Right cardiac atrium (tissue), 5 donors: Measurements from ENCODE around the gene R3HDM2. TPM values are rescaled to one million over a fixed set of nuclear protein-coding genes. Genes with fewer than 3 reads are reported as not detected.
"Not testable (repeated sequence)": the region's sequence is repeated elsewhere in the genome, so short reads cannot be mapped to it uniquely, and the experiment has no call there.

Source experiments
- ATAC-seq, 2 donors: fragments of 200-7000 bp; cut with Tn5 transposase; one replicate each; pipeline versions ENCODE4 v1.8.0 to v1.9.1; 2020; ENCODE audit warnings: moderate library complexity in 2 of 2, mild to moderate bottlenecking in 1 of 2
- DNase-seq, 3 donors: peaks; one replicate each; pipeline ENCODE4 v3.0.0-alpha.2; 2020
- H3K27ac ChIP-seq: one replicate; pipeline ENCODE4 v1.5.1; 2013; ENCODE audit warnings: mild to moderate bottlenecking, low read length, control low read depth, moderate library complexity
- H3K27me3 ChIP-seq: one replicate; pipeline ENCODE4 v1.6.1; 2013; ENCODE audit not compliant: control insufficient read depth, insufficient read depth
- H3K4me1 ChIP-seq: one replicate; pipeline ENCODE4 v1.6.1; 2013; ENCODE audit warnings: low read length; ENCODE audit not compliant: control insufficient read depth, insufficient read depth
- H3K4me3 ChIP-seq: one replicate; pipeline ENCODE4 v1.5.1; 2013; ENCODE audit warnings: low read length, control low read depth
- H3K9me3 ChIP-seq: one replicate; pipeline ENCODE4 v1.6.1; 2013; ENCODE audit warnings: low read length; ENCODE audit not compliant: control insufficient read depth
- WGBS: extraction: QIAGEN DNeasy Blood & Tissue Kit; methylation state at CpG from one replicate; pipeline ENCODE4 v1.1.7; 2013; 5-methylcytosine and 5-hydroxymethylcytosine counted together
- intact Hi-C, 4 donors: fragments of 100-400 bp; cut with DNase I; formaldehyde crosslinking; loops; one replicate each; pipeline versions ENCODE4 v1.11.0 to v1.14.0; 2022 to 2023
- polyA plus RNA-seq: library from polyadenylated mRNA; stranded (reverse); fragments of 200-250 nt; gene quantifications from one replicate; pipeline ENCODE4 v1.2.3, GENCODE V29; 2013
- total RNA-seq, 4 donors: library from RNA; stranded (reverse); fragmentation: NEBNext Ultra II Directional; extraction: Animal tissue kit (Norgen Biotek cat#: 25700); gene quantifications; one replicate each; pipeline ENCODE4 v1.2.1, GENCODE V29; 2021
- donor health status: healthy with polysubstance abuse.
- donor health status: DM: no; HTN: yes; CAD: no.
- donor health status: DM: no; HTN: no; CAD: no.
- donor health status: DM: no; HTN: yes; CAD: no; lungs with severe emphysema.
- donor health status: DM: yes; HTN: yes; CAD: no.

R3HDM2 gene
- total and polyA plus RNA-seq, 5 donors, result 23.1 to 85.2 (median 73.8) TPM

- no peak overlapping the region for H3K4me3 ChIP-seq
- DNase-seq (peak in 2 of 3 donors; percentile 56 to 60), ATAC-seq (peak; percentile 82)
- no peaks in the 10 kb centered on the region for H3K27me3 ChIP-seq
- intact Hi-C loops, result no loop called here
- H3K9me3 ChIP-seq, result no peaks in the 10 kb centered on the region
- 22% methylated on average over 7 of the region's 7 CpGs for WGBS
- peaks cover 2% of the 10 kb centered on the region for H3K4me1 ChIP-seq
- H3K27ac ChIP-seq, result no peak overlapping the region
Measured at GRCh38 chr12:57342207-57342691, 88.6 kb downstream of the R3HDM2 start.

DNA sequence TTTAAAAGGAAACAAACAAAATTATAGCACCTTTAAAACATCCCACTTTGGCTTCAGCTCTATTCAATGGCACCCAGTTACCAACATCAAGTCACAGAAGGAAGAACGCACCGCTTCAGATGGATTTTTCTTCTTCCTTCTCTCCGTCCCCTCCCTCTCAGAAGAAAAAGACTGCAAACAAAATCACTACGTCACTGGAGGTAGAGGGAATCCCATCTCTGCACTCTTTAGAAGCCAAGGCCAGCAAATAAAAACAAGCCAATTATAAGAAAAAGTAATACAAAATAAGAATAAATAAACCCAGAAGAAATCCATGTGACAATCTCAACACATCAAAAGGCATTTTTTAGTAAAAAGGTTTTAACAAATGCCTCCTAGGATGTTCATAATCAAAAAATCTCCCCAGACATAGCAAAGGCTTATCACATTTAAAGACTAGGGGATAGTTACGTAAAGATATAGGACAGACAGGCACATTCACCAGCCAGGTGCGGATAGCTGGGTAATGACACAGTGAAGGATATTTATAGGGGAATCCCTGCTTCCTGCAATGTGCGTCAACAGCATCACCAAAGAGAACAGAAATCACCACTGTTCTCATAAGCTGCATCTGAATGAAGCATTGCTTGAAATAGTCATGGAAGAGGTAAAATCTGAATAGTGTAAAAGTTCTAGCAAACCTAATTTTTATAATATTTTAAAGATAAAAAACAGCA is 89.4 kb downstream of the R3HDM2 start:
- WGBS, result 44% methylated on average over 7 of the region's 7 CpGs
- intact Hi-C loops, result no loop called here
- no peaks in the 10 kb centered on the region for H3K9me3 ChIP-seq
- no peak overlapping the region for H3K4me3 ChIP-seq
- no peaks in the 10 kb centered on the region for H3K27me3 ChIP-seq
- H3K27ac ChIP-seq, result no peak overlapping the region
- DNase-seq (no peak), ATAC-seq (peak in 1 of 2 donors; percentile 55)
- peaks cover 2% of the 10 kb centered on the region for H3K4me1 ChIP-seq

- Histone ChIP-seq H3K27ac (no peak overlapping the region), H3K4me3 (no peak overlapping the region)
- peak; percentile 64 to 80 (median 69) for DNase-seq
Measured at GRCh38 chr12:57340104-57340503, 90.7 kb downstream of the R3HDM2 start.

DNA sequence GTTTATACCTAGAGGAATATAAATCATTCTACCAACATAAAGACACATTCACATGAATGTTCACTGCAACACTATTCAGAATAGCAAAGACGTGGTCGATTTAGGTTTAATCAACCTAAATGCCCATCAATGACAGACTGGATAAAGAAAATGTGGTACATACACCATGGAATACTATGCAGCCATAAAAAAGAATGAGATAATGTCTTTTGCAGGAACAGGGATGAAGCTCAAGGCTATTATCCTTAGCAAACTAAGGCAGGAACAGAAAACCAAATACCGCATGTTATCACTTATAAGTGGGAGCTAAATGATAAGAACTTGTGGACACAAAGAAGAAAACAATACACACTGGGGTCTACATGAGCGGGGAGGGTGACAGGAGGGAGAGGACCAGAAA is 94.5 kb downstream of the R3HDM2 start:
- H3K4me1 ChIP-seq, H3K4me3 ChIP-seq, H3K9me3 ChIP-seq, ATAC-seq, intact Hi-C loops, H3K27ac ChIP-seq, DNase-seq, H3K27me3 ChIP-seq: not testable (repeated sequence)
- 97% methylated on average over 4 of the region's 4 CpGs for WGBS

More at GRCh38 chr12:57340104-57340503, 90.7 kb downstream of the R3HDM2 start:
- intact Hi-C loops, result no loop called here
- WGBS, result 4% methylated on average over 3 of the region's 3 CpGs
- ATAC-seq, result peak; percentile 82 to 89
- H3K9me3 ChIP-seq, result no peaks in the 10 kb centered on the region
- H3K4me1 ChIP-seq, result peaks cover 2% of the 10 kb centered on the region
- H3K27me3 ChIP-seq, result no peaks in the 10 kb centered on the region

GRCh38 chr12:57334219-57334618 is 96.6 kb downstream of the R3HDM2 start:
- Histone ChIP-seq H3K4me1 (no peaks in the 10 kb centered on the region), H3K27ac (no peak overlapping the region), H3K9me3 (no peaks in the 10 kb centered on the region), H3K27me3 (no peaks in the 10 kb centered on the region), H3K4me3 (no peak overlapping the region)
- intact Hi-C loops, result no loop called here
- DNase-seq, result no peak
- no peak for ATAC-seq
- 92% methylated on average over 1 of the region's 1 CpG for WGBS

GRCh38 chr12:57332646-57333312 is 98.1 kb downstream of the R3HDM2 start:
- Histone ChIP-seq H3K27me3 (no peaks in the 10 kb centered on the region), H3K27ac (no peak overlapping the region), H3K4me3 (no peak overlapping the region), H3K4me1 (no peaks in the 10 kb centered on the region), H3K9me3 (no peaks in the 10 kb centered on the region)
- ATAC-seq, result no peak
- WGBS, result 85% methylated on average over 3 of the region's 3 CpGs
- no peak for DNase-seq
- intact Hi-C loops, result no loop called here

GRCh38 chr12:57330992-57331391 is 99.9 kb downstream of the R3HDM2 start:
- ATAC-seq (no peak), DNase-seq (no peak)
- H3K9me3 ChIP-seq, result no peaks in the 10 kb centered on the region
- 94% methylated on average over 5 of the region's 5 CpGs for WGBS
- H3K4me1 ChIP-seq, result no peaks in the 10 kb centered on the region
- no peak overlapping the region for H3K27ac ChIP-seq
- intact Hi-C loops, result no loop called here
- no peaks in the 10 kb centered on the region for H3K27me3 ChIP-seq
- no peak overlapping the region for H3K4me3 ChIP-seq

- DNase-seq (no peak), ATAC-seq (no peak)
- H3K9me3 ChIP-seq, result no peaks in the 10 kb centered on the region
- no peaks in the 10 kb centered on the region for H3K4me1 ChIP-seq
- no peak overlapping the region for H3K27ac ChIP-seq
- WGBS, result 90% methylated on average over 4 of the region's 4 CpGs
- no peaks in the 10 kb centered on the region for H3K27me3 ChIP-seq
- H3K4me3 ChIP-seq, result no peak overlapping the region
- intact Hi-C loops, result no loop called here
Measured at GRCh38 chr12:57329219-57329618, 101.6 kb downstream of the R3HDM2 start.

DNA sequence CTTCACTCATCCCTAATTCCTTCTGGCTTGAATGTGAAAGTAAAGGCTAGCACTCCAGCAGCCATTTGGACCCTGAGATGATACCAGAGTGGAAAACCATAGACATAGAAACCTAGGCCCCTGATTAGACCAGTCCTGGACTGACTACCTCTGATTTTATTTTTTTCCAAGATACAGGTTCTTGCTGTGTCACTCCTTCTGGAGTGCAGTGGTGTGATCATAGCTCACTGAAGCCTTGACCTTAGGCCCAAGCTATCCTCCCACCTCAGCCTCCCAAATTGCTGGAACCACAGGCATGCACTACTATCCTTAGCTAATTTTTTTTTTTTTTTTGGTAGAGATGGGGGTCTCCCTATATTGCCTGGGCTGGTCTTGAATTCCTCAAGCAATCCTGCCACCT is 105.4 kb downstream of the R3HDM2 start:
- H3K27ac ChIP-seq, result no peak overlapping the region
- H3K9me3 ChIP-seq, result no peaks in the 10 kb centered on the region
- no peaks in the 10 kb centered on the region for H3K27me3 ChIP-seq
- no peak for ATAC-seq
- DNase-seq, result no peak
- intact Hi-C loops, result no loop called here
- no peaks in the 10 kb centered on the region for H3K4me1 ChIP-seq
- H3K4me3 ChIP-seq, result no peak overlapping the region

GRCh38 chr12:57323416-57323815 is 107.4 kb downstream of the R3HDM2 start:
- no peak overlapping the region for H3K27ac ChIP-seq
- no peaks in the 10 kb centered on the region for H3K4me1 ChIP-seq
- DNase-seq (no peak), ATAC-seq (no peak)
- 78% methylated on average over 3 of the region's 3 CpGs for WGBS
- no peaks in the 10 kb centered on the region for H3K9me3 ChIP-seq
- H3K4me3 ChIP-seq, result no peak overlapping the region
- no peaks in the 10 kb centered on the region for H3K27me3 ChIP-seq
- intact Hi-C loops, result no loop called here

GRCh38 chr12:57320639-57321038 is 110.2 kb downstream of the R3HDM2 start:
- H3K27me3 ChIP-seq, result no peaks in the 10 kb centered on the region
- no peaks in the 10 kb centered on the region for H3K4me1 ChIP-seq
- H3K27ac ChIP-seq, result no peak overlapping the region
- DNase-seq (no peak), ATAC-seq (no peak)
- H3K4me3 ChIP-seq, result no peak overlapping the region
- H3K9me3 ChIP-seq, result no peaks in the 10 kb centered on the region
- 60% methylated on average over 2 of the region's 2 CpGs for WGBS
- intact Hi-C loops, result no loop called here
